Activated T-helper 1 cell treated with anti-CD3 and anti-CD28 coated beads, Interleukin-2, amount 50 U/mL, for 16 hours (primary cell): ENCODE measurements around the gene STAG3.
"Not testable (repeated sequence)": the region's sequence is repeated elsewhere in the genome, so short reads cannot be mapped to it uniquely, and the experiment has no call there.

ENCODE experiments used
- DNase-seq, 2 donors: peaks; one replicate each; pipeline ENCODE4 v3.0.0-alpha.2; 2020; ENCODE audit warnings: low read depth in 1 of 2, low spot score in 1 of 2

STAG3 gene

DNA sequence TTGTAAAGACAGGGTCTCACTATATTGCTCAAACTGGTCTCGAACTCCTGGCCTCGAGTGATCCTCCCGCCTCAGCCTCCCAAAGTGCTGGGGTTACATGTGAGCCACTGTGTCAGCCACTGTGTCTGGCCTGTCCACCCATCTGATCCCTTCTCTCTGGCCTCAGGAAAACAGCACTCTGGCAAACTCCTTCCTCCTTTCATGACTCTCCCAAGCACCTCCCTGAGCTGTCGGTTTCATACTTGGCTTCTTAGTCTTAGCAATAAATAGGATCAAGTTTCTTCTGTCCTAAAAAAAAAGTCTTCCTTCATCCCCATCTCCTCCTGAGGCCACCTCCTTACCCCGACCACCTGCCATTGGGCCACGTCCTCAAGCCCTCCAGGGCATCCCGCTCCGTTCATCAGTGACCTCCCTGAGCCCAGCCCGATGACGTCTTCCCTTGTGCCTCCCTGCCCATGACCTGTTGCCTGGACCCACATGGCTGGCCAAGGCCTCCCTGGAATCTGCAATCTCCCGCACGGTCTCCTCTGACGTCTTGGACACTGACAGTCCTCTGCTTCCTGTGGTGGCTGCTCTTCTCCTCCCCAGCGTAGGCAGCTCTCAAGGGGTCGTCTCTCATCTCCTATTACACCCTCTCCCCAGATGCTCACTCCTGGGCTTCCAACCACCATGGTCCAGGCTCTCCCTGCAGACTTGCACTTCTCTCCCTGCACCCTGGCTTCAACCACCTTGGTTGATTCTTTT is 68.6 kb downstream of the STAG3 start:
- not testable (repeated sequence) for DNase-seq

DNA sequence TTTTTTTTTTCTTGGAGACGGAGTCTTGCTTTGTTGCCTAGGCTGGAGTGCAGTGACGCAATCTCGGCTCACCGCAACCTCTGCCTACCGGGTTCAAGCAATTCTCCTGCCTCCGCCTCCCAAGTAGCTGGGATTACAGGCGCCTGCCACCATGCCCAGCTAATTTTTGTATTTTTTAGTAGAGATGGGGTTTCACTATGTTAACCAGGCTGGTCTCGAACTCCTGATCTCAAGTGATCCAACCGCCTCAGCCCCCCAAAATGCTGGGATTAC is 69.1 kb downstream of the STAG3 start:
- DNase-seq = not testable (repeated sequence)

DNA sequence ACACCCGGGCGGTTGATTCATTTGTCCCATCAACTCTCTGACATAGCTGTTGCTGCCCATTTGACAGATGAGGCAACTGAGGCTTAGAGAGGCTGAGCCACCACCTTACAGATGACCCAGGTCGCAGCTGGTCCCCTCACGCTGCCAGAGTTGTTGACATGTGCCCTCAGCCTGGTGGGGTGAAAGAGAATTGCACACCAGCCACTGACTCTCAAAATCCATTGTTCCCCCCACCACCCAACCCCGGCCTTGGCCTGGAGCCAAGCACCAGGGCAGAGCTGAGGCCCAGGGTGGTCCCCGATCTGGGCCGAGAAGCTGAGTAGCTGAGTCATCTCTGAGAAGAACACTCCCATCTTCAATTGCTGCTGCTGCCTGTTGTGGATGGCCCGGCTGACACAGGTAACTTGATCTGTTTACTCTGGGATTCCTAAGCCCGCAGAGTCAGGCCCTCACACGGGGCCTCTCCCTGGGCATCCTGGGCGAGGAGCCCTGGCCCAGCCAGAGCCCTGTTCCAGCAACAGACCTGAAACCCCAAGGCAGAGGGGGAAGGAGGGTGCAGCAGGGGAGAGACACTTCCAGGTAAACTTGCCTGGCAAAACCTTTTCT is 69.5 kb downstream of the STAG3 start:
- DNase-seq = no peak

DNA sequence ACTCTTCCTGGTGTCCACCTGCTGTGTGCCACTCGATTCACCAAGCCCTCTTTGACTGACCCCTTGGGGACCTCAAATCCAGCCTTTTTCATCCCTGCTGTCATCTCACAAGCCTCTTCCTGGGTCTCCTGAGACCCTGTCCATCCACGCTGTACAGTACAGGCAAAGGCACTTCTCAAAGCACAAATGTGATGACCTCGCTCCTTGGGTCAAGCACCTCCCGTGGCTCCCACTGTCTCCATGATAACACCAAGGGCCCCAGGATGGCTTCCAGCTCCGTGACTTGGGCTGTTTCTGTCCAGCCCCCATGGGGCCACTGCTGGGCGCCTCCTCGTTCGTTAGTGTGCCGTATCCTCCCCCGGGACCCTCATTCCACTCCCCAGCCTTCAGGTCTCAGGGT is 70.8 kb downstream of the STAG3 start:
- DNase-seq = no peak

- DNase-seq = no peak
Observed at GRCh38 chr7:100257017-100257416, 79.3 kb downstream of the STAG3 start.

DNA sequence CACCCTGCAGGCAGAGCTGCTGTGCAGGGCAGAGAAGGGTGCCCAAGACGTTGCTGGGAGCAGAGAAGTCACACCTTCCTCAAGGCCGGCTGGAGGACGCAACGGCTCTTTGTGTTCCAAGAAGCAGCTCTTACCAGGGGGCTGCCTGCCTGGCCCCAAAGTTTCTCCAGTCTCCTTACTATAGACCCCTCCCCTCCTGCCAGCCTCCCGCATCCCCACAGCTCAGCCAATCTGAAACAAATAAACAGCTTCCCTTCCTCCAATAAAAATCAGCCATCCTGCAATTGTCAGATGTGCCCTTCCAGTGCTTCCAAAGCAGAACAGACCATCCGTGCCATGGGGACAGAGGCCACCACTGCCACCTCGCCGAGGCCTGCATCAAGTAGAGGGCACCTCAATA is 82.3 kb downstream of the STAG3 start:
- not testable (repeated sequence) for DNase-seq

DNA sequence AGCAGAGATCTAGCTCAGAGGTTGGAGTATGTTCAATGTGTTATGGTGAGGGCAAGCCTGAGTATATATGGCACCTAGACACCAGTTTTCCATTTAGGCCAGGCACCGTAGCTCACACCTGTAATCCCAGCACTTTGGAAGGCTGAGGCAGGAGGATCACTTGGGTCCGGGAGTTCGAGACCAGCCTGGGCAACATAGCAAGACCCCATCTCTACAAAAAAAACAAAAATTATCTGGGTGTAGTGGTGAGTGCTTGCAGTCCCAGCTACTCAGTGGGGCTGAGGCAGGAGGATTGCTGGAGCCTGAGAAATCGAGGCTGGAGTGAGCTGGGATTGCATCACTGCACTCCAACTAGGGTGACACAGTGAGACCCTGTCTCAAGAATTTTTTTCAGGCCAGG is 85.2 kb downstream of the STAG3 start:
- not testable (repeated sequence) for DNase-seq
